ENCODE data around the gene FAM120C. TPM values are rescaled to one million over a fixed set of nuclear protein-coding genes. Genes with fewer than 3 reads are reported as not detected.

FAM120C gene
- total and polyA plus RNA-seq, 8 donors, result 3.4 to 7.3 (median 4.6) TPM

GRCh38 chrX:54076903-54077302 lies 106.2 kb downstream of the FAM120C start:
- no peaks in the 10 kb centered on the region for H3K27me3 ChIP-seq
- FAIRE-seq, result no peak
- H3K36me3 ChIP-seq, result no peaks in the 10 kb centered on the region
- intact Hi-C loops (cut with DNase I), result no loop called here
- H3K4me1 ChIP-seq, result no peaks in the 10 kb centered on the region
- no peaks in the 10 kb centered on the region for H3K9me3 ChIP-seq
- no peak overlapping the region for H3K4me3 ChIP-seq
- whole genome bisulfite sequencing, 2 donors, result 80 to 96% methylated on average over 2 of the region's 2 CpGs
- no peak for DNase-seq
- no peak for ATAC-seq
- no peak overlapping the region for H3K27ac ChIP-seq
- TF ChIP-seq CTCF (IDR thresholded peaks at IDR 0.05), result no peak

GRCh38 chrX:54074826-54075225 lies 108.2 kb downstream of the FAM120C start:
- Histone ChIP-seq H3K36me3 (no peaks in the 10 kb centered on the region), H3K4me3 (no peak overlapping the region), H3K27ac (no peak overlapping the region), H3K9me3 (no peaks in the 10 kb centered on the region), H3K27me3 (no peaks in the 10 kb centered on the region), H3K4me1 (no peaks in the 10 kb centered on the region)
- intact Hi-C loops (cut with DNase I), result no loop called here
- FAIRE-seq, result no peak
- ATAC-seq, result no peak
- WGBS, 2 donors, result 82 to 95% methylated on average over 6 of the region's 6 CpGs
- TF ChIP-seq CTCF (IDR thresholded peaks at IDR 0.05), result no peak
- DNase-seq, result no peak

GRCh38 chrX:54067766-54068165 lies 115.3 kb downstream of the FAM120C start:
- H3K4me3 ChIP-seq, result no peak overlapping the region
- intact Hi-C loops (cut with DNase I), result no loop called here
- 71 to 90% methylated on average over 2 of the region's 2 CpGs for WGBS, 2 donors
- no peak overlapping the region for H3K27ac ChIP-seq
- TF ChIP-seq CTCF (IDR thresholded peaks at IDR 0.05), result no peak
- ATAC-seq, result no peak
- no peaks in the 10 kb centered on the region for H3K4me1 ChIP-seq
- H3K36me3 ChIP-seq, result no peaks in the 10 kb centered on the region
- no peak for DNase-seq
- no peaks in the 10 kb centered on the region for H3K9me3 ChIP-seq
- no peaks in the 10 kb centered on the region for H3K27me3 ChIP-seq
- no peak for FAIRE-seq

GRCh38 chrX:54066841-54067240 lies 116.2 kb downstream of the FAM120C start:
- H3K9me3 ChIP-seq, result no peaks in the 10 kb centered on the region
- ATAC-seq, result no peak
- no peak overlapping the region for H3K27ac ChIP-seq
- TF ChIP-seq CTCF (IDR thresholded peaks at IDR 0.05), result no peak
- no peak for DNase-seq
- H3K27me3 ChIP-seq, result no peaks in the 10 kb centered on the region
- no peaks in the 10 kb centered on the region for H3K36me3 ChIP-seq
- intact Hi-C loops (cut with DNase I), result no loop called here
- no peak for FAIRE-seq
- no peaks in the 10 kb centered on the region for H3K4me1 ChIP-seq
- H3K4me3 ChIP-seq, result no peak overlapping the region

- intact Hi-C loops (cut with DNase I), result no loop called here
- TF ChIP-seq CTCF (IDR thresholded peaks at IDR 0.05), result no peak
- Histone ChIP-seq H3K4me1 (no peaks in the 10 kb centered on the region), H3K27me3 (no peaks in the 10 kb centered on the region), H3K36me3 (no peaks in the 10 kb centered on the region), H3K27ac (no peak overlapping the region), H3K4me3 (no peak overlapping the region), H3K9me3 (no peaks in the 10 kb centered on the region)
- DNase-seq (no peak), FAIRE-seq (no peak), ATAC-seq (no peak)
- WGBS, 2 donors, result 73 to 89% methylated on average over 3 of the region's 3 CpGs
These were observed 118.5 kb downstream of the FAM120C start for GRCh38 chrX:54064564-54064963.

Data from pancreas (tissue), 10 donors.